Neural progenitor cell (in vitro differentiated cells): ENCODE data around the gene CDC42EP3. TPM values are rescaled to one million over a fixed set of nuclear protein-coding genes. Genes with fewer than 3 reads are reported as not detected.

Source experiments
- DNase-seq: peaks from one replicate; pipeline ENCODE4 v3.0.0-alpha.2; 2016; ENCODE audit warnings: low spot score
- H2AFZ ChIP-seq: fragments of 200-600 bp; sonication (generic); replicated peaks from 2 replicates; pipeline ENCODE4 v1.6.1; 2016; ENCODE audit warnings: antibody characterized with exemption
- H3F3A ChIP-seq: fragments of 200-600 bp; sonication (generic); 2 replicates; pipeline ENCODE4 v1.6.1; 2016; ENCODE audit warnings: antibody characterized with exemption, low read depth
- H3K27ac ChIP-seq: fragments of 200-600 bp; sonication (generic); 2 replicates; pipeline ENCODE4 v1.5.1; 2016; ENCODE audit warnings: mild to moderate bottlenecking
- H3K27me3 ChIP-seq: fragments of 200-600 bp; sonication (generic); 2 replicates; pipeline ENCODE4 v1.6.1; 2016; ENCODE audit warnings: mild to moderate bottlenecking, moderate library complexity
- H3K36me3 ChIP-seq: fragments of 200-600 bp; sonication (generic); 2 replicates; pipeline ENCODE4 v1.5.1; 2016
- H3K4me1 ChIP-seq: fragments of 200-600 bp; sonication (generic); 2 replicates; pipeline ENCODE4 v1.6.1; 2016; ENCODE audit warnings: mixed run types
- H3K4me2 ChIP-seq: fragments of 200-600 bp; sonication (generic); 2 replicates; pipeline ENCODE4 v1.6.1; 2016
- H3K4me3 ChIP-seq: fragments of 200-600 bp; sonication (generic); 2 replicates; pipeline ENCODE4 v1.5.1; 2016
- H3K79me2 ChIP-seq: fragments of 200-600 bp; sonication (generic); 2 replicates; pipeline ENCODE4 v1.6.1; 2016; ENCODE audit warnings: low read depth
- H3K9ac ChIP-seq: fragments of 200-600 bp; sonication (generic); 2 replicates; pipeline ENCODE4 v1.6.1; 2016
- H3K9me3 ChIP-seq: fragments of 200-600 bp; sonication (generic); 2 replicates; pipeline ENCODE4 v1.5.1; 2016; ENCODE audit warnings: low read depth
- H4K20me1 ChIP-seq: fragments of 200-600 bp; sonication (generic); 2 replicates; pipeline ENCODE4 v1.6.1; 2016; ENCODE audit warnings: low read depth
- H3K27ac Mint-ChIP-seq: 3 replicates; pipeline ENCODE4 v1.8.0; 2021; ENCODE audit warnings: mixed read lengths
- H3K27me3 Mint-ChIP-seq: 2 replicates; pipeline ENCODE4 v1.8.0; 2022; ENCODE audit warnings: low read depth, mild to moderate bottlenecking, inconsistent platforms, moderate library complexity, mixed read lengths; ENCODE audit not compliant: insufficient read depth
- H3K36me3 Mint-ChIP-seq: 3 replicates; pipeline ENCODE4 v1.8.0; 2021; ENCODE audit warnings: mixed read lengths
- H3K4me1 Mint-ChIP-seq: 3 replicates; pipeline ENCODE4 v1.8.0; 2021; ENCODE audit warnings: mixed read lengths
- H3K4me3 Mint-ChIP-seq: 3 replicates; pipeline ENCODE4 v1.8.0; 2021; ENCODE audit warnings: mild to moderate bottlenecking, moderate library complexity, mixed read lengths
- H3K9me3 Mint-ChIP-seq: 3 replicates; pipeline ENCODE4 v1.8.0; 2020; ENCODE audit warnings: mixed read lengths
- CTCF ChIP-seq: fragments of 200-600 bp; sonication (generic); IDR thresholded peaks from 2 replicates; pipeline ENCODE4 v1.5.1; 2017; ENCODE audit warnings: antibody characterized with exemption, mild to moderate bottlenecking
- EZH2 ChIP-seq: fragments of 200-600 bp; sonication (generic); IDR thresholded peaks from 2 replicates; pipeline ENCODE4 v1.6.1; 2017; ENCODE audit warnings: antibody characterized with exemption, mild to moderate bottlenecking, moderate library complexity
- EZH2phosphoT487 ChIP-seq: fragments of 200-600 bp; sonication (generic); IDR thresholded peaks from 2 replicates; pipeline ENCODE4 v1.6.1; 2017; ENCODE audit warnings: antibody characterized with exemption
- total RNA-seq: library from RNA; depleted of rRNA; stranded (reverse); fragments of >200 nt; gene quantifications from 2 replicates; pipeline ENCODE4 v1.2.3, GENCODE V29; 2015; ENCODE audit warnings: low replicate concordance

The CDC42EP3 gene
- total RNA-seq, 1 donor from 2014 or later = 21.2 TPM

GRCh38 chr2:37657471-37657870 is 14.0 kb downstream of the CDC42EP3 start:
- Histone ChIP-seq H3K27ac (peak overlapping the region; percentile 91), H3K4me3 (peak overlapping the region; percentile 16), H3K27me3 (no peaks in the 10 kb centered on the region), H3F3A (peaks cover 43% of the 10 kb centered on the region), H3K79me2 (peaks cover 79% of the 10 kb centered on the region), H3K4me1 (peaks cover 52% of the 10 kb centered on the region), H3K36me3 (no peaks in the 10 kb centered on the region), H4K20me1 (peaks cover 18% of the 10 kb centered on the region), H2AFZ (no peak overlapping the region), H3K4me2 (peak overlapping the region; percentile 54), H3K9me3 (no peaks in the 10 kb centered on the region), H3K9ac (no peak overlapping the region)
- DNase-seq = no peak
- no peak overlapping the region for H3K4me3 Mint-ChIP-seq
- H3K4me1 Mint-ChIP-seq = peaks cover 41% of the 10 kb centered on the region
- H3K36me3 Mint-ChIP-seq = peaks cover 11% of the 10 kb centered on the region
- no peak for TF ChIP-seq EZH2
- TF ChIP-seq CTCF = no peak
- TF ChIP-seq EZH2phosphoT487 = no peak
- no peaks in the 10 kb centered on the region for H3K9me3 Mint-ChIP-seq
- peaks cover 2% of the 10 kb centered on the region for H3K27me3 Mint-ChIP-seq
- H3K27ac Mint-ChIP-seq = no peak overlapping the region

- peak overlapping the region; percentile 54 for H3K4me2 ChIP-seq
- DNase-seq = peak; percentile 77
- TF ChIP-seq CTCF (no peak), EZH2phosphoT487 (no peak), EZH2 (no peak)
- peak overlapping the region; percentile 43 for H3K27ac Mint-ChIP-seq
- no peaks in the 10 kb centered on the region for H3K9me3 ChIP-seq
- peaks cover 2% of the 10 kb centered on the region for H3K27me3 Mint-ChIP-seq
- H4K20me1 ChIP-seq = peaks cover 13% of the 10 kb centered on the region
- no peak overlapping the region for H3K9ac ChIP-seq
- peaks cover 41% of the 10 kb centered on the region for H3K4me1 Mint-ChIP-seq
- H3K79me2 ChIP-seq = peaks cover 79% of the 10 kb centered on the region
- H3K4me3 ChIP-seq = peak overlapping the region; percentile 16
- no peak overlapping the region for H3K4me3 Mint-ChIP-seq
- peak overlapping the region; percentile 91 for H3K27ac ChIP-seq
- H3F3A ChIP-seq = peaks cover 43% of the 10 kb centered on the region
- no peaks in the 10 kb centered on the region for H3K9me3 Mint-ChIP-seq
- H3K4me1 ChIP-seq = peaks cover 52% of the 10 kb centered on the region
- H3K36me3 ChIP-seq = no peaks in the 10 kb centered on the region
- peaks cover 13% of the 10 kb centered on the region for H3K36me3 Mint-ChIP-seq
- H2AFZ ChIP-seq = no peak overlapping the region
- H3K27me3 ChIP-seq = no peaks in the 10 kb centered on the region
Observed at GRCh38 chr2:37656512-37657423, 14.7 kb downstream of the CDC42EP3 start.

GRCh38 chr2:37654932-37655841 is 16.3 kb downstream of the CDC42EP3 start:
- Mint-ChIP-seq H3K9me3 (no peaks in the 10 kb centered on the region), H3K27me3 (peaks cover 3% of the 10 kb centered on the region), H3K36me3 (peaks cover 14% of the 10 kb centered on the region), H3K4me3 (no peak overlapping the region), H3K4me1 (peaks cover 41% of the 10 kb centered on the region), H3K27ac (no peak overlapping the region)
- Histone ChIP-seq H3K4me1 (peaks cover 52% of the 10 kb centered on the region), H3K4me3 (peak overlapping the region; percentile 9), H3K27me3 (no peaks in the 10 kb centered on the region), H3K9ac (no peak overlapping the region), H3K36me3 (no peaks in the 10 kb centered on the region), H3K79me2 (peaks cover 79% of the 10 kb centered on the region), H3F3A (peaks cover 43% of the 10 kb centered on the region), H4K20me1 (peaks cover 13% of the 10 kb centered on the region), H3K27ac (no peak overlapping the region), H2AFZ (no peak overlapping the region), H3K9me3 (no peaks in the 10 kb centered on the region), H3K4me2 (peak overlapping the region; percentile 61)
- peak; percentile 55 for DNase-seq
- TF ChIP-seq EZH2phosphoT487 = no peak
- no peak for TF ChIP-seq CTCF
- no peak for TF ChIP-seq EZH2
